Frontal cortex (tissue), 4 donors: ENCODE measurements around the gene MGAT4D. TPM values are rescaled to one million over a fixed set of nuclear protein-coding genes. Genes with fewer than 3 reads are reported as not detected.
"Not testable (repeated sequence)": the region's sequence is repeated elsewhere in the genome, so short reads cannot be mapped to it uniquely, and the experiment has no call there.

ENCODE experiments used
- DNase-seq, 2 donors: peaks; one replicate each; pipeline ENCODE4 v3.0.0; 2012; ENCODE audit warnings: low spot score in 2 of 2
- FAIRE-seq: peaks from 2 replicates; lab custom pipeline; 2012; peaks lifted over from hg19 to GRCh38; lab: Jason Lieb, UNC
- total RNA-seq: library from RNA; depleted of rRNA; stranded (reverse); fragments of >200 nt; gene quantifications from one replicate; pipeline ENCODE4 v1.2.3, GENCODE V29; 2014
- donor health status: control.
- donor health status: control.
- donor health status: control.

Gene MGAT4D
- total RNA-seq, 1 donor from 2014 or later: not detected

GRCh38 chr4:140448162-140448561 lies 49.9 kb downstream of the MGAT4D start:
- FAIRE-seq (no peak), DNase-seq (no peak)

GRCh38 chr4:140444347-140444746 lies 53.7 kb downstream of the MGAT4D start:
- DNase-seq, FAIRE-seq: not testable (repeated sequence)

GRCh38 chr4:140439644-140440142 lies 58.4 kb downstream of the MGAT4D start:
- no peak for FAIRE-seq
- DNase-seq: no peak

GRCh38 chr4:140427919-140428471 lies 70.1 kb downstream of the MGAT4D start:
- FAIRE-seq: no peak
- no peak for DNase-seq

GRCh38 chr4:140427106-140427918 lies 70.8 kb downstream of the MGAT4D start, which contains the start of gene CLGN:
Gene CLGN, minus strand, starts transcription at chr4:140427648. Its CDS starts 14,570 bp downstream, at chr4:140413078.
- DNase-seq (peak; percentile 58 to 66), FAIRE-seq (no peak)

GRCh38 chr4:140426610-140427105 lies 71.4 kb downstream of the MGAT4D start:
- DNase-seq (no peak), FAIRE-seq (no peak)

- no peak for DNase-seq
- FAIRE-seq: no peak
Observed at GRCh38 chr4:140423106-140423505, 75.0 kb downstream of the MGAT4D start.

GRCh38 chr4:140413130-140413969 lies 84.7 kb downstream of the MGAT4D start:
- not testable (repeated sequence) for DNase-seq

GRCh38 chr4:140408974-140409373 lies 89.1 kb downstream of the MGAT4D start:
- DNase-seq (no peak), FAIRE-seq (no peak)

More at GRCh38 chr4:140413130-140413969, 84.7 kb downstream of the MGAT4D start:
- FAIRE-seq: not testable (repeated sequence)

- FAIRE-seq (no peak), DNase-seq (no peak)
Observed at GRCh38 chr4:140406292-140406691, 91.8 kb downstream of the MGAT4D start.

GRCh38 chr4:140400111-140400510 lies 98.0 kb downstream of the MGAT4D start:
- no peak for DNase-seq
- FAIRE-seq: no peak

- DNase-seq: no peak
- peak; percentile 10 for FAIRE-seq
Observed at GRCh38 chr4:140395668-140396067, 102.4 kb downstream of the MGAT4D start.

Other genes with a start within 250 kb of the MGAT4D start
- 104 TPM for gene SCOC, start 124.6 kb downstream of the MGAT4D start, total RNA-seq
- gene CLGN, start 70.6 kb downstream of the MGAT4D start, total RNA-seq: 4.5 TPM
- gene ELMOD2, start 25.9 kb upstream of the MGAT4D start, total RNA-seq: 45.2 TPM
- 0.41 TPM for gene UCP1, start 70.7 kb upstream of the MGAT4D start, total RNA-seq